Measurements from ENCODE around the gene SLC29A4. TPM values are rescaled to one million over a fixed set of nuclear protein-coding genes. Genes with fewer than 3 reads are reported as not detected.
"Not testable (repeated sequence)": the region's sequence is repeated elsewhere in the genome, so short reads cannot be mapped to it uniquely, and the experiment has no call there.

SLC29A4 gene
- total RNA-seq, 2 donors from 2014 or later: 3.7 to 4.3 TPM

DNA sequence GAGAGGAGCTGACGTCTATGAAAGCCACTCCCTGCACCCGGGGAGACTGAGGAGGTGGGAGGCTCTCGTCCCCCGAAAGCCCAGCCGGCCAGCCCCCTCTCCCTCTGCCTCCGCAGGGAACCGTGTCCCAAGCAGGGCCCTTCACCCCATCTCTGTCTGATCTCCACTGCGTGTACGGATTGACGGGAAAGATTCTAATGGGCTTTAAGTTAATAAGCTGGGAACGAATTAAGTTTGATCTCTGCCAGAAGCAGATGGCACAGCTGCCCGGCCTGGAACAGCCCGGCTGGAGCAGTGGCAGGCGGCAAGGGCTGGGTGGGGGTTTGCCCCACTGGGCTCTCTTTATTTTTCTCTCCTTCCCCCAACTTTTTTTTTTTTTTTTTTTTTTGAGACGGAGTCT, 6.1 kb upstream of the SLC29A4 start:
- H3K9me3 ChIP-seq: no peaks in the 10 kb centered on the region
- TF ChIP-seq, protein P1, sequence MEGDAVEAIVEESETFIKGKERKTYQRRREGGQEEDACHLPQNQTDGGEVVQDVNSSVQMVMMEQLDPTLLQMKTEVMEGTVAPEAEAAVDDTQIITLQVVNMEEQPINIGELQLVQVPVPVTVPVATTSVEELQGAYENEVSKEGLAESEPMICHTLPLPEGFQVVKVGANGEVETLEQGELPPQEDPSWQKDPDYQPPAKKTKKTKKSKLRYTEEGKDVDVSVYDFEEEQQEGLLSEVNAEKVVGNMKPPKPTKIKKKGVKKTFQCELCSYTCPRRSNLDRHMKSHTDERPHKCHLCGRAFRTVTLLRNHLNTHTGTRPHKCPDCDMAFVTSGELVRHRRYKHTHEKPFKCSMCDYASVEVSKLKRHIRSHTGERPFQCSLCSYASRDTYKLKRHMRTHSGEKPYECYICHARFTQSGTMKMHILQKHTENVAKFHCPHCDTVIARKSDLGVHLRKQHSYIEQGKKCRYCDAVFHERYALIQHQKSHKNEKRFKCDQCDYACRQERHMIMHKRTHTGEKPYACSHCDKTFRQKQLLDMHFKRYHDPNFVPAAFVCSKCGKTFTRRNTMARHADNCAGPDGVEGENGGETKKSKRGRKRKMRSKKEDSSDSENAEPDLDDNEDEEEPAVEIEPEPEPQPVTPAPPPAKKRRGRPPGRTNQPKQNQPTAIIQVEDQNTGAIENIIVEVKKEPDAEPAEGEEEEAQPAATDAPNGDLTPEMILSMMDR (IDR thresholded peaks at IDR 0.05): no peak
- no peak overlapping the region for H3K27ac ChIP-seq
- H3K4me3 ChIP-seq: no peak overlapping the region
- no peak for DNase-seq (ENCODE audit: low spot score)
- no peaks in the 10 kb centered on the region for H3K36me3 ChIP-seq
- no peaks in the 10 kb centered on the region for H3K4me1 ChIP-seq
- no peaks in the 10 kb centered on the region for H3K27me3 ChIP-seq

DNA sequence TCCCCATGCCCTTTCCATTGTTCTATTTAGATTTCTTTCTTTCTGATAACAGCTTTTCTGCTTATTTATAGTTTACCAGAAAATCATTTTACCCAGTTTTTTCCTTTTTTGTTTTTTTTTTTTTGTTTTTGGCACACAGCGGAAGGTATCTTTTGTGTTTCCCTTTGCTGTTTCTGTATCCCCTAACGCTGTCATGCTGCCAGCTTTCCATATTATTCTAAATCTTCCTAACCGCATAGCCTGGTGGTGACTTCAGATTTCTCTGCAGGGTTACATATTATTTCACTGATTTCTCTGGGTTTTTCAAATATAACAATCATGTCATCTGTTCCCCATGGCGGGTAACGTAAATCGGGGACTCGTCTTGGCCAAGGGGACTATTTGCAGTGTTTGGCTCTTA, 4.0 kb upstream of the SLC29A4 start:
- Histone ChIP-seq H3K36me3 (no peaks in the 10 kb centered on the region), H3K27ac (no peak overlapping the region), H3K4me1 (peaks cover 0 to 7% of the 10 kb centered on the region in 2 donors), H3K27me3 (no peaks in the 10 kb centered on the region), H3K9me3 (no peaks in the 10 kb centered on the region), H3K4me3 (no peak overlapping the region)
- no peak for DNase-seq (ENCODE audit: low spot score)
- TF ChIP-seq, protein P1 (IDR thresholded peaks at IDR 0.05): no peak

DNA sequence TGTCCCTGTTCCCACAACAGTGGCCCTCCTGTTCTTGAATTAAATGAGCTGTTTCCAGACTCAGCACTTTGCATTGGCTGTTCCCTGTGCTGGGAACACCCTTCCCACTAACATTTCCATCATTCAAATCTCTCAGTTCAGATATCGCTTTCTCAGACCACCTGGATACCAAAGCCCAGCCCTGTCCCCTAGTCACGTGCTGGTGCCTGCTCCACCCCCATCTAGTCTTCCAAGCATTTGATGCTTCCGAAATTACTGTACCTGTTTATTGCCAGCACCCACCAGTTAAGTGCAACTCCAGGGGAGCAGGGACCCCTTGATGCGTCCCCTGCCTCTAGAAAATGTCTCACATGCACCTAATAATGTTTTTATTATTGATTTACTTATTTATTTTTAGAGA, 3.0 kb upstream of the SLC29A4 start:
- Histone ChIP-seq H3K27ac (no peak overlapping the region), H3K4me3 (no peak overlapping the region), H3K4me1 (peaks cover 0 to 8% of the 10 kb centered on the region in 2 donors), H3K27me3 (no peaks in the 10 kb centered on the region), H3K9me3 (no peaks in the 10 kb centered on the region), H3K36me3 (no peaks in the 10 kb centered on the region)
- DNase-seq (ENCODE audit: low spot score): no peak
- TF ChIP-seq, protein P1 (IDR thresholded peaks at IDR 0.05): no peak

DNA sequence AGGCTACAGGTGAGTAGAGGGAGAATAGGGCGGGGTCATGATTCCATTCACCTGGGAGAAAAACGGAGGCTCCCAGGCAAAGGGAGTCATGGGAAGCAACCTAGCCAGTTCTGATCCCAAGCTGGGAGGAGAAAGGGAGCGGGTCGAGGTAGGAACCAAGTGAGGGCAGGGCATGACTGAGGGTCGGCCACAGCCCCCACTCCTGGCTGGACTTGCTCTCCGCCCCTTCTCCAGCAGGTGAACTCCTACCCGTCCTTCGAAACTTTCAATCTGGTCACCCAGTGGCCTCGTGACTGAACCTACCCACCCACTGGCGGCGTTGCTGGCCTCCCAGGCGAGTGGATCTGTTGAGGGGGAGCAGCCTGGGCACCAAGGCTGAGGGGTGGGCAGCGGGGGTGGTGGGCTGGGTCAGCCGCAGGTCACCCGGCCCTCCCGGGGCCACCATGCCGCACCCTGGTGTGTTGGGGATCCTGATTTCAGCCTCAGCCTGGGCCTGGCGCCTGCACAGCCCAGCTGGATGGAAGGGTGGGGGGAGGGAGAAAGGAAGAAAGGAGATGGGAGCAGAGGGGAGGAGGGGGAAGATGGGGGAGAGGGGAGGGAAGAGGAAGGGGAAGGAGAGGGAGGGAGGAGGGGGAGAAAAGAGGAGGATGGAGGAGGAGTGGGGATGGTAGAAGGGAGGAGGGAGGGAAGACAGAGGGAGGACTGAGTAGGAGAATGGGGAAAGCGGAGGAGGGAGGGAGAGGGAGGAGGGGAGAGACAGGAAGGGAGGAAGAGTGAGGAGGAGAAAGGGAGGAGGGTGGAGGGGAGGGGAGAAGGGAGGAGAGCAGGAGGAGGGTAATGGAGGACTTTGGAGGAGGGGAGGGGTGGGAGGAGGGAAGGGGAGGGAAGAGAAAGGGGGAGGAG, 894 bp upstream of the SLC29A4 start:
- DNase-seq (ENCODE audit: low spot score); H3K36me3 ChIP-seq; H3K4me3 ChIP-seq; H3K27me3 ChIP-seq; H3K4me1 ChIP-seq; H3K27ac ChIP-seq; H3K9me3 ChIP-seq: not testable (repeated sequence)

DNA sequence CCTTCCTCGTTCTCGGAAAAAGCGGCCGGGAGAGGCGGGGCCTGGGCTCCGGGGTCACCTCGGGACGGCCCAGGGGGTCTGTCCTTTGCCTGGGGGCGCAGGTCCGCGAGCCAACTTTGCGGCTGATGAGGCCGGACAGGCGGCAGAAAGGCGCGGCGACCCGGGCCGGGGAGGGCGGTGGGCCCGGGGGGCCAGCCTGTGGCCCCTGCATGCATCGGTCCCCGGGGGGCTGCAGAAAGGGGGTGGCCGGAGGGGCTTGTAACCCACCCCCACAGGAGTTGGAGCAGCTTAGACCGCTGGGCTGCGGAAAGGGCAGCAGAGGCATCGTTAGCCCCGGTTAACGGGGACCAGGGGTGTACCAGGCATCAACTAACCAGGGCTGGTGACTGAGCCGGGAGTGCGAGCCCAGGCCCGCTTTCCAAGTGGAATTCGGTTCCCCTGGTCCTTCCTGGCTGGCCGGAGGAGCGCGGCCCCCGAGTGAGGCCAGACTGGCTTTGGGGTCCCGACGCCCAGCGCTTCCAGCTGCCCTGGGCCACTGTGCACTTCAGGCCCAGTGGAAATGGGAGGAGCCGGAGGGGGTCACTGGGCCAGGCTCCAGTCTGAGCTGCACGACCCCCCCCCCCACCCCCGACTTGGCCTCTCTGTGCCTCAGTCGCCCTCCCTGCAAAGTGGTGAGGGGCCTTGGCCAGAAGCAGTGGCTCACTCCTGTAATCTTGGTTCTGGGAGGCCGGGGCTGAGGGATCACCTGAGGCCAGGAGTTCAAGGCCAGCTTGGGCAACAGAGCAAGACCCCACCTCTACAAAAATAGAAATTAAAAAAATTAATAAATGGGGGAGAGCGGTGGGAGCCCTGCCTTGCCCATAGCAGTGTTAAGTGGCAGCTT, 919 bp downstream of the SLC29A4 start:
- Histone ChIP-seq H3K4me3 (peak overlapping the region; percentile 48 to 67), H3K4me1 (peaks cover 0 to 8% of the 10 kb centered on the region in 2 donors), H3K27me3 (no peaks in the 10 kb centered on the region), H3K36me3 (no peaks in the 10 kb centered on the region), H3K27ac (no peak overlapping the region), H3K9me3 (no peaks in the 10 kb centered on the region)
- TF ChIP-seq, protein P1 (IDR thresholded peaks at IDR 0.05): no peak
- DNase-seq (ENCODE audit: low spot score): no peak
